Right lobe of liver (tissue), 6 donors: Measurements from ENCODE around the gene DBN1. TPM values are rescaled to one million over a fixed set of nuclear protein-coding genes. Genes with fewer than 3 reads are reported as not detected.
"Not testable (repeated sequence)": the region's sequence is repeated elsewhere in the genome, so short reads cannot be mapped to it uniquely, and the experiment has no call there.

Source experiments
- ATAC-seq, 4 donors: fragments of 200-7000 bp; cut with Tn5 transposase; one replicate each; pipeline ENCODE4 v1.9.1; 2020; ENCODE audit warnings: mild to moderate bottlenecking in 4 of 4, moderate library complexity in 4 of 4
- DNase-seq, 3 donors: peaks; one replicate each; pipeline ENCODE4 v3.0.0-alpha.2; 2020
- H3K27ac ChIP-seq, 3 donors: fragments of 200-600 bp; one replicate each; pipeline ENCODE4 v1.8.0; 2022
- H3K27me3 ChIP-seq, 2 donors: fragments of 200-600 bp; one replicate each; pipeline ENCODE4 v1.8.0; 2022
- H3K36me3 ChIP-seq, 4 donors: fragments of 200-600 bp; sonication (generic) in 1 of 4; one replicate each; pipeline versions ENCODE4 v1.5.1 to v1.8.0; 2017 to 2022; ENCODE audit warnings: control low read depth in 1 of 4
- H3K4me1 ChIP-seq, 4 donors: fragments of 200-600 bp; sonication (generic) in 1 of 4; one replicate each; pipeline versions ENCODE4 v1.5.1 to v1.8.0; 2017 to 2022; ENCODE audit warnings: control low read depth in 1 of 4
- H3K4me3 ChIP-seq, 3 donors: fragments of 200-600 bp; one replicate each; pipeline ENCODE4 v1.8.0; 2022
- H3K9me3 ChIP-seq, 4 donors: fragments of 200-600 bp; sonication (generic) in 1 of 4; one replicate each; pipeline versions ENCODE4 v1.5.1 to v1.8.0; 2017 to 2022; ENCODE audit warnings: control low read depth in 1 of 4
- POLR2A ChIP-seq: fragments of 450-650 bp; IDR thresholded peaks from one replicate; pipeline ENCODE4 v1.6.1; 2017; ENCODE audit warnings: antibody characterized with exemption, mild to moderate bottlenecking
- WGBS: methylation state at CpG from one replicate; pipeline ENCODE4 v1.1.6; 2018; ENCODE audit warnings: low coverage, low lambda C conversion rate; ENCODE audit not compliant: insufficient coverage; ENCODE audit errors: missing lambda C conversion rate; 5-methylcytosine and 5-hydroxymethylcytosine counted together
- intact Hi-C, 2 donors: fragments of 100-400 bp; cut with DNase I; formaldehyde crosslinking; loops; one replicate each; pipeline versions ENCODE4 v1.11.2 to v1.14.1; 2022
- total RNA-seq, 6 experiments: library from RNA; depleted of rRNA in 2 of 6; stranded (reverse); fragments of >200 nt in 2 of 6; fragmentation: NEBNext Ultra II Directional in 3 of 6; extraction: Animal tissue kit (Norgen Biotek cat#: 25700) in 3 of 6; gene quantifications; one replicate each; pipeline versions ENCODE4 v1.1.0 to v1.2.4, GENCODE V29; 2016 to 2023
- TF ChIP-seq, protein P1 (sequence below), 4 donors: fragments of 200-600 bp in 3 of 4; fragments of 450-650 bp in 1 of 4; IDR thresholded peaks; one replicate each; pipeline versions ENCODE4 v1.5.1 to v1.8.0; 2016 to 2022; ENCODE audit warnings: antibody characterized with exemption in 4 of 4, mild to moderate bottlenecking in 2 of 4
- donor health status: DM: no; HTN: yes; CAD: no.
- donor health status: DM: no; HTN: no; CAD: no.
- donor health status: DM: no; HTN: no; CAD: no.
- donor health status: DM: no; HTN: yes; CAD: no.
- donor health status: DM: no; HTN: yes; CAD: no.

DBN1 gene
- total RNA-seq, 6 experiments from 2014 or later: 1.1 to 4.6 (median 3.1) TPM

DNA sequence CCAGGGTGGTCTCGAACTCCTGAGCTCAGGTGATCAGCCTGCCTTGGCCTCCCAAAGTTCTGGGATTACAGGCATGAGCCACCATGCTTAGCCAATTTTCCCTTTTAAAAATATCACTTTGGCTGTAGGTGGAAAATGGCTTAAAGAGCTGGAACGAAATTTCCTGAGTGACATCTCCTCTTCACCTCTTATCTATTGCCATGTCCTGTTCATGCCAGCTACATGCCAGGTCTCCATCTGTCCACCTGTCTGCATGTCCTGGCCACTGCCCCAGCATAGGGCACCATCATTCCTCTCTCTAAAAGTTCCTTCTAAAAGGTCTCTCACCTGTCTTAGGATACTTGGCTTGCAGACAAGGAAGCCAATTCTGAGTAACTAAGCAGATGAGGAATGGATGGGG, 49.8 kb downstream of the DBN1 start:
- intact Hi-C loops: no loop called here
- DNase-seq: no peak
- H3K36me3 ChIP-seq: no peaks in the 10 kb centered on the region
- TF ChIP-seq, protein P1, sequence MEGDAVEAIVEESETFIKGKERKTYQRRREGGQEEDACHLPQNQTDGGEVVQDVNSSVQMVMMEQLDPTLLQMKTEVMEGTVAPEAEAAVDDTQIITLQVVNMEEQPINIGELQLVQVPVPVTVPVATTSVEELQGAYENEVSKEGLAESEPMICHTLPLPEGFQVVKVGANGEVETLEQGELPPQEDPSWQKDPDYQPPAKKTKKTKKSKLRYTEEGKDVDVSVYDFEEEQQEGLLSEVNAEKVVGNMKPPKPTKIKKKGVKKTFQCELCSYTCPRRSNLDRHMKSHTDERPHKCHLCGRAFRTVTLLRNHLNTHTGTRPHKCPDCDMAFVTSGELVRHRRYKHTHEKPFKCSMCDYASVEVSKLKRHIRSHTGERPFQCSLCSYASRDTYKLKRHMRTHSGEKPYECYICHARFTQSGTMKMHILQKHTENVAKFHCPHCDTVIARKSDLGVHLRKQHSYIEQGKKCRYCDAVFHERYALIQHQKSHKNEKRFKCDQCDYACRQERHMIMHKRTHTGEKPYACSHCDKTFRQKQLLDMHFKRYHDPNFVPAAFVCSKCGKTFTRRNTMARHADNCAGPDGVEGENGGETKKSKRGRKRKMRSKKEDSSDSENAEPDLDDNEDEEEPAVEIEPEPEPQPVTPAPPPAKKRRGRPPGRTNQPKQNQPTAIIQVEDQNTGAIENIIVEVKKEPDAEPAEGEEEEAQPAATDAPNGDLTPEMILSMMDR (IDR thresholded peaks at IDR 0.05): no peak
- TF ChIP-seq POLR2A: no peak
- H3K27ac ChIP-seq: no peak overlapping the region
- no peak for ATAC-seq
- no peaks in the 10 kb centered on the region for H3K27me3 ChIP-seq
- WGBS: 81% methylated on average over 2 of the region's 2 CpGs
- H3K4me1 ChIP-seq: peaks cover 0 to 14% (median 0%) of the 10 kb centered on the region in 4 donors
- H3K4me3 ChIP-seq: no peak overlapping the region
- no peaks in the 10 kb centered on the region for H3K9me3 ChIP-seq

DNA sequence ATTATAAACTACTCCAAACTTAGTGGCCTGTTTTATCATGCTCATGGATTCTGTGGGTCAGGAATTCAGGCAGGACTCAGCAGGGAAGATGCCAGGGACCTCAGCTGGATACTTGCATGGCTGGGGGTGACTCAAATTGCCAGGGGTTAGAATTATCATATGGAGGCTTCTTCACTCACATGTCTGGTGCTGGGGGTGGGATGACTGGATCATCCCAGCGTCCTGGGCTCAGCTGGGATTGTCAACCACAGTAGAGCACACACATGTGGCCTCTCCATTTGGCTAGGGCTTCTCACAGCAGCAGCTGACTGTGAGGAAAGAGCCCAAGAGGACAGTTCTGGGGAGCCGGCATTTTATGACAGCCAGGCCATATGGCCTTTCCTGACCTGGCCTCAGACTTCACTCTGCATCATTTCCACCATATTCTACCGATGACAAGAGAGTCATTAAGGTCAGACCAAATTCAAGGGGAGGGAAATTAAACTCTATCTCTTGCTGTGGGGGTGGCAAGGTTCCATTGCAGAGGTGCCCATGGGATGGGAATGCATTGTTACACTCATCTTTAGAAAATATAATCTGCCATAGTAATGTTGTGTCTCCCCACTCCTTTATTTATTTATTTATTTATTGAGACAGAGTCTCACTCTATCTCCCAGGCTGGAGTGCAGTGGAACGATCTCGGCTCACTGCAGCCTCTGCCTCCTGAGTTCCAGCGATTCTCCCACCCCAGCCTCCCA, 52.2 kb downstream of the DBN1 start:
- TF ChIP-seq POLR2A: no peak
- TF ChIP-seq, protein P1 (IDR thresholded peaks at IDR 0.05): no peak
- DNase-seq: no peak
- Histone ChIP-seq H3K4me3 (no peak overlapping the region), H3K27ac (no peak overlapping the region), H3K36me3 (no peaks in the 10 kb centered on the region), H3K9me3 (no peaks in the 10 kb centered on the region), H3K4me1 (peaks cover 0 to 5% (median 0%) of the 10 kb centered on the region in 4 donors), H3K27me3 (no peaks in the 10 kb centered on the region)
- intact Hi-C loops: no loop called here
- ATAC-seq: no peak
- 92% methylated on average over 4 of the region's 6 CpGs for WGBS

DNA sequence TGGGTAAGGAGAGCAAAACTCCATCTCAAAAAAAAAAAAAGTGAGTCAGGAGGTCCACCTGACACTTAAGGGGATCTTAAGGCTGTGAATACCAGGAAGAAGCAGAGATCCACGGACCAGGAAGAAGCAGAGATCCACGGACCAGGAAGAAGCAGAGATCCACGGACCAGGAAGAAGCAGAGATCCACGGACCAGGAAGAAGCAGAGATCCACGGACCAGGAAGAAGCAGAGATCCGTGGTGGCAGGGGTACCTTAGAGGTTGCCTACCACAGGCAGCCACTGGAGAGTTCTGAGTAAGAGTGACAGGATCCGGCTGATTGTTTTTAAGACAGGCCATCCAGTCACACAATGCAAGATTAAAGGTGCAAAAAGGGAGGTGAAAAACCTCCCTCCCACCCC, 53.0 kb downstream of the DBN1 start:
- WGBS: 70% methylated on average over 7 of the region's 7 CpGs

DNA sequence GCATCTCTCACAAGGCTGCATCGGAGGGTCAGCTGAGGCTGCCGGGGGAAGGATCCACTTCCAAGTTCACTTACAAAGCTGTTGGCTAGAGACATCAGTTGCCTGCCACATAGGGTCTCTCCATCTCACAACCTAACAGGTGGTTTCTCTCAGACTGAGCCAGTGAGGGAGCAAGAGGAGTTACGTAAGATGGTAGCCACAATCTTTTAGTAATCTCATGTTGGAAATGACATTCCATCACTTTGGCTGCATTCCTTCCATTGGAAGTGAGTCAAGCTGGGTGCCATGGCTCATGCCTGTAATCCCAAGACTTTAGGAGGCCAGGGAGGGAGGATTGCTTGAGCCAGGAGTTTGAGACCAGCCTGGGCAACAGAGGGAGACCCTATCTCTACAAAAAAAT, 54.4 kb downstream of the DBN1 start:
- ATAC-seq: no peak
- WGBS: 80% methylated on average over 1 of the region's 3 CpGs

More for the DNA sequence above, 53.0 kb downstream of the DBN1 start:
- H3K27ac ChIP-seq, H3K4me3 ChIP-seq, DNase-seq, H3K4me1 ChIP-seq, H3K27me3 ChIP-seq, H3K36me3 ChIP-seq, intact Hi-C loops, H3K9me3 ChIP-seq, ATAC-seq: not testable (repeated sequence)

DNA sequence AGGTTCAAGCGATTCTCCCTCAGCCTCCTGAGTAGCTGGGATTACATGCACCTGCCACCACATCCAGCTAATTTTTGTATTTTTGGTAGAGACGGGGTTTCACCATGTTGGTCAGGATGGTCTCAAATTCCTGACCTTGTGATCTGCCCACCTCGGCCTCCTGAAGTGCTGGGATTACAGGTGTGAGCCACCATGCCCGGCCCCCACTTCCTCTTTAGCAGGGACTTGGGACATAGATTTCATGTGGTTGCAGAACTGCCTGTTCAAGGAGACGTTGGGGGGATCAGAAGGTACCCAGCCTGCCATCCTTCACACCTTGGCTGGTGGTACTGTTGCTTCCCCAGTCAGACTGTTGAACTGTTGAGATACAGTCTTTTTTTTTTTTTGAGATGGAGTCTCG, 56.4 kb downstream of the DBN1 start:
- ATAC-seq, H3K27ac ChIP-seq, H3K4me3 ChIP-seq, H3K9me3 ChIP-seq, H3K27me3 ChIP-seq, H3K36me3 ChIP-seq, H3K4me1 ChIP-seq, intact Hi-C loops, DNase-seq: not testable (repeated sequence)
- 83% methylated on average over 5 of the region's 6 CpGs for WGBS

More for the DNA sequence above, 54.4 kb downstream of the DBN1 start:
- Histone ChIP-seq H3K27me3 (no peaks in the 10 kb centered on the region), H3K4me1 (no peaks in the 10 kb centered on the region), H3K27ac (no peak overlapping the region), H3K9me3 (no peaks in the 10 kb centered on the region), H3K36me3 (no peaks in the 10 kb centered on the region), H3K4me3 (no peak overlapping the region)
- DNase-seq: no peak
- intact Hi-C loops: no loop called here
- TF ChIP-seq, protein P1 (IDR thresholded peaks at IDR 0.05): no peak
- TF ChIP-seq POLR2A: no peak
